ENCODE data around the gene DYSF.

GRCh38 chr2:71494523-71495155, 41.3 kb downstream of the DYSF start:
- TF ChIP-seq, protein P1, sequence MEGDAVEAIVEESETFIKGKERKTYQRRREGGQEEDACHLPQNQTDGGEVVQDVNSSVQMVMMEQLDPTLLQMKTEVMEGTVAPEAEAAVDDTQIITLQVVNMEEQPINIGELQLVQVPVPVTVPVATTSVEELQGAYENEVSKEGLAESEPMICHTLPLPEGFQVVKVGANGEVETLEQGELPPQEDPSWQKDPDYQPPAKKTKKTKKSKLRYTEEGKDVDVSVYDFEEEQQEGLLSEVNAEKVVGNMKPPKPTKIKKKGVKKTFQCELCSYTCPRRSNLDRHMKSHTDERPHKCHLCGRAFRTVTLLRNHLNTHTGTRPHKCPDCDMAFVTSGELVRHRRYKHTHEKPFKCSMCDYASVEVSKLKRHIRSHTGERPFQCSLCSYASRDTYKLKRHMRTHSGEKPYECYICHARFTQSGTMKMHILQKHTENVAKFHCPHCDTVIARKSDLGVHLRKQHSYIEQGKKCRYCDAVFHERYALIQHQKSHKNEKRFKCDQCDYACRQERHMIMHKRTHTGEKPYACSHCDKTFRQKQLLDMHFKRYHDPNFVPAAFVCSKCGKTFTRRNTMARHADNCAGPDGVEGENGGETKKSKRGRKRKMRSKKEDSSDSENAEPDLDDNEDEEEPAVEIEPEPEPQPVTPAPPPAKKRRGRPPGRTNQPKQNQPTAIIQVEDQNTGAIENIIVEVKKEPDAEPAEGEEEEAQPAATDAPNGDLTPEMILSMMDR (IDR thresholded peaks at IDR 0.05), result no peak
- TF ChIP-seq EP300 (IDR thresholded peaks at IDR 0.05), result no peak
- no peak for TF ChIP-seq POLR2AphosphoS5 (IDR thresholded peaks at IDR 0.05)
- TF ChIP-seq POLR2A (IDR thresholded peaks at IDR 0.05; ENCODE audit: low read depth), result no peak
